HEK293 (cell line): ENCODE measurements around the gene SLC6A9.
A peak's percentile ranks its signal among the peaks of the same experiment; 100 is the strongest.

Source experiments
- CTCF ChIA-PET: fragments of 350-600 bp; formaldehyde crosslinking; extraction: SDS; loops from one replicate; lab custom pipeline; 2021; ENCODE audit warnings: antibody characterized with exemption; lab: Yijun Ruan, JAX
- POLR2A ChIA-PET: fragments of 300-600 bp; formaldehyde crosslinking; extraction: SDS; loops from one replicate; lab custom pipeline; 2020; ENCODE audit warnings: antibody characterized with exemption, inconsistent platforms; lab: Yijun Ruan, JAX
- H3K27ac ChIP-seq: fragments of 200-500 bp; sonication (Bioruptor generic); 2 replicates; pipeline ENCODE4 v1.5.1; 2014; ENCODE audit warnings: low read depth, low read length, control low read depth, inconsistent platforms; ENCODE audit errors: extremely low read depth
- H3K36me3 ChIP-seq, 2 experiments: fragments of 200-500 bp in 1 of 2; sonication (Bioruptor generic) in 1 of 2; 1 replicate in 1 of 2; 2 replicates in 1 of 2; pipeline ENCODE4 v1.5.1; 2014 to 2017; ENCODE audit warnings: inconsistent platforms in 2 of 2, low read length in 2 of 2; ENCODE audit not compliant: control insufficient read depth in 2 of 2, insufficient read depth in 1 of 2
- H3K4me1 ChIP-seq: fragments of 200-500 bp; sonication (Bioruptor generic); 2 replicates; pipeline ENCODE4 v1.5.1; 2014; ENCODE audit warnings: mild to moderate bottlenecking, low read length, inconsistent platforms; ENCODE audit not compliant: control insufficient read depth, insufficient read depth
- H3K4me3 ChIP-seq: 2 replicates; pipeline ENCODE4 v1.5.1; 2011; ENCODE audit warnings: low read depth, mild to moderate bottlenecking, control low read depth, low read length, moderate library complexity
- H3K9me3 ChIP-seq: fragments of 200-500 bp; sonication (Bioruptor generic); 2 replicates; pipeline ENCODE4 v1.5.1; 2014; ENCODE audit warnings: low read depth, low read length, inconsistent platforms; ENCODE audit not compliant: control insufficient read depth, insufficient read depth
- AEBP2 ChIP-seq: fragments of 450-650 bp; formaldehyde crosslinking; IDR thresholded peaks from 2 replicates; pipeline ENCODE4 v1.5.1; 2016; ENCODE audit warnings: missing biosample characterization, missing genetic modification characterization, borderline replicate concordance
- HIC1 ChIP-seq: fragments of 450-650 bp; formaldehyde crosslinking; IDR thresholded peaks from 2 replicates; pipeline ENCODE4 v1.5.1; 2016; ENCODE audit warnings: missing biosample characterization, missing genetic modification characterization
- PATZ1 ChIP-seq: fragments of 450-650 bp; formaldehyde crosslinking; IDR thresholded peaks from 2 replicates; pipeline ENCODE4 v1.5.1; 2016; ENCODE audit warnings: missing biosample characterization, missing genetic modification characterization
- YY2 ChIP-seq: fragments of 450-650 bp; formaldehyde crosslinking; IDR thresholded peaks from 2 replicates; pipeline ENCODE4 v1.5.1; 2016; ENCODE audit warnings: missing biosample characterization, missing genetic modification characterization
- ZNF138 ChIP-seq: fragments of 450-650 bp; formaldehyde crosslinking; IDR thresholded peaks from 2 replicates; pipeline ENCODE4 v1.5.1; 2016; ENCODE audit warnings: missing biosample characterization, missing genetic modification characterization, borderline replicate concordance
- ZNF221 ChIP-seq: fragments of 450-650 bp; formaldehyde crosslinking; IDR thresholded peaks from 2 replicates; pipeline ENCODE4 v1.5.1; 2017; ENCODE audit warnings: missing biosample characterization, missing genetic modification characterization, borderline replicate concordance
- ZNF24 ChIP-seq: fragments of 450-650 bp; formaldehyde crosslinking; IDR thresholded peaks from 2 replicates; pipeline ENCODE4 v1.5.1; 2016; ENCODE audit warnings: missing biosample characterization, missing genetic modification characterization
- ZNF354C ChIP-seq: fragments of 450-650 bp; formaldehyde crosslinking; IDR thresholded peaks from 2 replicates; pipeline ENCODE4 v1.5.1; 2016; ENCODE audit warnings: missing biosample characterization, missing genetic modification characterization, low read depth, borderline replicate concordance
- ZNF501 ChIP-seq: fragments of 450-650 bp; formaldehyde crosslinking; IDR thresholded peaks from 2 replicates; pipeline ENCODE4 v1.5.1; 2016; ENCODE audit warnings: missing biosample characterization, missing genetic modification characterization
- ZNF704 ChIP-seq: fragments of 450-650 bp; formaldehyde crosslinking; IDR thresholded peaks from 2 replicates; pipeline ENCODE4 v1.5.1; 2016; ENCODE audit warnings: missing biosample characterization, missing genetic modification characterization

Gene SLC6A9

GRCh38 chr1:44012941-44013609, 18.2 kb downstream of the SLC6A9 start:
- H3K9me3 ChIP-seq: no peaks in the 10 kb centered on the region
- H3K27ac ChIP-seq: no peak overlapping the region
- H3K4me3 ChIP-seq: no peak overlapping the region
- H3K4me1 ChIP-seq: no peaks in the 10 kb centered on the region
- ChIA-PET POLR2A (interaction anchor here (1.6 kb wide), 1 partner anchor 23 kb away, joined by 4 read pairs; no protein-coding TSS in a partner anchor), CTCF (interaction anchor here (0.6 to 3.4 kb wide), 4 partner anchors 8 to 78 kb away, joined by 4 to 20 read pairs (median 6); no protein-coding TSS in a partner anchor)
- no peaks in the 10 kb centered on the region for H3K36me3 ChIP-seq
- TF ChIP-seq ZNF221 (tag by site-specific recombination) (no peak), ZNF138 (no peak), AEBP2 (tag by site-specific recombination) (no peak), PATZ1 (no peak)

GRCh38 chr1:44012404-44012803, 18.9 kb downstream of the SLC6A9 start:
- H3K4me3 ChIP-seq: no peak overlapping the region
- H3K36me3 ChIP-seq: no peaks in the 10 kb centered on the region
- H3K4me1 ChIP-seq: no peaks in the 10 kb centered on the region
- POLR2A ChIA-PET: no interaction called here
- H3K9me3 ChIP-seq: no peaks in the 10 kb centered on the region
- CTCF ChIA-PET: interaction anchor here (2.9 to 3.4 kb wide), 2 partner anchors 24 to 35 kb away, joined by 7 to 20 read pairs; no protein-coding TSS in a partner anchor
- no peak overlapping the region for H3K27ac ChIP-seq
- TF ChIP-seq ZNF704 (tag by site-specific recombination): no peak
- TF ChIP-seq ZNF24 (tag by site-specific recombination): peak; percentile 34; the same call in 1 of the 2 replicates
- no peak for TF ChIP-seq HIC1 (tag by site-specific recombination)

- POLR2A ChIA-PET: interaction anchor here (0.7 kb wide), 1 partner anchor 26 kb away, joined by 3 read pairs; no protein-coding TSS in a partner anchor
- CTCF ChIA-PET: interaction anchor here (0.5 to 2.4 kb wide), 4 partner anchors 25 to 358 kb away, joined by 3 to 17 read pairs (median 4); no protein-coding TSS in a partner anchor
- no peaks in the 10 kb centered on the region for H3K36me3 ChIP-seq
These were observed 20.3 kb downstream of the SLC6A9 start for GRCh38 chr1:44010935-44011471.

More at GRCh38 chr1:44010935-44011471, 20.3 kb downstream of the SLC6A9 start:
- Histone ChIP-seq H3K9me3 (no peaks in the 10 kb centered on the region), H3K27ac (no peak overlapping the region), H3K4me1 (no peaks in the 10 kb centered on the region)
- no peak for TF ChIP-seq ZNF354C (tag by site-specific recombination)
- TF ChIP-seq ZNF501 (tag by site-specific recombination): no peak
- no peak for TF ChIP-seq YY2 (tag by site-specific recombination)
- TF ChIP-seq, all 188 proteins: peak for 0
- no peak overlapping the region for H3K4me3 ChIP-seq
